KMS-11 (cell line): ENCODE measurements around the gene ADM5.
"Not testable (repeated sequence)": the region's sequence is repeated elsewhere in the genome, so short reads cannot be mapped to it uniquely, and the experiment has no call there.

ENCODE experiments used
- H2AFZ ChIP-seq: fragments of 200-600 bp; sonication (generic); 2 replicates; pipeline ENCODE4 v1.6.1; 2016; ENCODE audit warnings: antibody characterized with exemption, mixed run types, low read depth
- H3K27ac ChIP-seq: fragments of 200-600 bp; sonication (generic); 2 replicates; pipeline ENCODE4 v1.6.1; 2016; ENCODE audit warnings: mild to moderate bottlenecking, mixed run types
- H3K27me3 ChIP-seq: fragments of 200-600 bp; sonication (generic); 2 replicates; pipeline ENCODE4 v1.6.1; 2017; ENCODE audit warnings: mild to moderate bottlenecking, low read depth, mixed run types, moderate library complexity; ENCODE audit not compliant: insufficient read depth
- H3K36me3 ChIP-seq: fragments of 200-600 bp; sonication (generic); 2 replicates; pipeline ENCODE4 v1.6.1; 2017; ENCODE audit warnings: mild to moderate bottlenecking, mixed run types; ENCODE audit not compliant: insufficient read depth
- H3K4me1 ChIP-seq: fragments of 200-600 bp; sonication (generic); 2 replicates; pipeline ENCODE4 v1.6.1; 2016; ENCODE audit warnings: mild to moderate bottlenecking, low read depth, mixed run types; ENCODE audit not compliant: poor library complexity, severe bottlenecking
- H3K4me2 ChIP-seq: fragments of 200-600 bp; sonication (generic); 2 replicates; pipeline ENCODE4 v1.7.0; 2016; ENCODE audit warnings: mild to moderate bottlenecking, mixed run types
- H3K4me3 ChIP-seq: fragments of 200-600 bp; sonication (generic); IDR thresholded peaks from 2 replicates; pipeline ENCODE4 v1.6.1; 2017; ENCODE audit warnings: low read depth, low read length, mixed read lengths; ENCODE audit not compliant: insufficient read depth
- H3K79me2 ChIP-seq: fragments of 200-600 bp; sonication (generic); 2 replicates; pipeline ENCODE4 v1.6.1; 2016; ENCODE audit warnings: low read depth, mixed run types; ENCODE audit not compliant: insufficient read depth
- H3K9ac ChIP-seq: fragments of 200-600 bp; sonication (generic); 2 replicates; pipeline ENCODE4 v1.6.1; 2016; ENCODE audit warnings: mild to moderate bottlenecking, mixed run types
- H4K20me1 ChIP-seq: fragments of 200-600 bp; sonication (generic); 2 replicates; pipeline ENCODE4 v1.6.1; 2016; ENCODE audit warnings: mild to moderate bottlenecking, mixed run types; ENCODE audit not compliant: insufficient read depth
- CTCF ChIP-seq: fragments of 200-600 bp; sonication (generic); conservative IDR thresholded peaks from 2 replicates; pipeline ENCODE4 v1.6.1; 2017; ENCODE audit warnings: low read depth, mild to moderate bottlenecking, antibody characterized with exemption, low read length, moderate library complexity, mixed read lengths

The ADM5 gene

GRCh38 chr19:49713236-49713845 is 23.9 kb downstream of the ADM5 start:
- Histone ChIP-seq H3K4me1 (peaks cover 3% of the 10 kb centered on the region), H3K36me3 (no peaks in the 10 kb centered on the region), H3K4me2 (no peak overlapping the region), H3K27me3 (peaks cover 8% of the 10 kb centered on the region; the same call in 1 of the 2 replicates), H3K79me2 (no peaks in the 10 kb centered on the region), H3K9ac (no peak overlapping the region), H3K27ac (no peak overlapping the region), H2AFZ (no peak overlapping the region), H3K4me3 (no peak overlapping the region), H4K20me1 (no peaks in the 10 kb centered on the region)
- TF ChIP-seq CTCF, result no peak

- Histone ChIP-seq H3K27me3 (no peaks in the 10 kb centered on the region), H2AFZ (no peak overlapping the region), H3K27ac (no peak overlapping the region), H3K9ac (no peak overlapping the region), H3K79me2 (no peaks in the 10 kb centered on the region), H3K4me1 (no peaks in the 10 kb centered on the region), H3K36me3 (no peaks in the 10 kb centered on the region), H3K4me3 (no peak overlapping the region), H3K4me2 (no peak overlapping the region), H4K20me1 (no peaks in the 10 kb centered on the region)
- TF ChIP-seq CTCF, result no peak
Measured at GRCh38 chr19:49716154-49716553, 26.8 kb downstream of the ADM5 start.

- no peaks in the 10 kb centered on the region for H3K4me1 ChIP-seq
- no peaks in the 10 kb centered on the region for H3K79me2 ChIP-seq
- no peak overlapping the region for H3K27ac ChIP-seq
- TF ChIP-seq CTCF, result no peak
- no peaks in the 10 kb centered on the region for H4K20me1 ChIP-seq
- no peak overlapping the region for H3K9ac ChIP-seq
- H3K36me3 ChIP-seq, result no peaks in the 10 kb centered on the region
- H3K4me3 ChIP-seq, result no peak overlapping the region
- H3K27me3 ChIP-seq, result peaks cover 2% of the 10 kb centered on the region; the same call in 1 of the 2 replicates
- no peak overlapping the region for H2AFZ ChIP-seq
- no peak overlapping the region for H3K4me2 ChIP-seq
Measured at GRCh38 chr19:49718511-49718910, 29.1 kb downstream of the ADM5 start.

GRCh38 chr19:49718991-49719390 is 29.6 kb downstream of the ADM5 start:
- no peak overlapping the region for H2AFZ ChIP-seq
- H3K9ac ChIP-seq, result no peak overlapping the region
- no peak overlapping the region for H3K27ac ChIP-seq

GRCh38 chr19:49719420-49719819 is 30.0 kb downstream of the ADM5 start:
- not testable (repeated sequence) for H3K27ac ChIP-seq, H3K4me3 ChIP-seq, H3K36me3 ChIP-seq, H3K79me2 ChIP-seq, H2AFZ ChIP-seq, H4K20me1 ChIP-seq, H3K4me2 ChIP-seq, H3K9ac ChIP-seq, H3K4me1 ChIP-seq
- peaks cover 10% of the 10 kb centered on the region; the same call in 1 of the 2 replicates for H3K27me3 ChIP-seq

More at GRCh38 chr19:49718991-49719390, 29.6 kb downstream of the ADM5 start:
- H4K20me1 ChIP-seq, result no peaks in the 10 kb centered on the region
- H3K4me2 ChIP-seq, result no peak overlapping the region
- H3K36me3 ChIP-seq, result no peaks in the 10 kb centered on the region
- no peak for TF ChIP-seq CTCF
- H3K79me2 ChIP-seq, result no peaks in the 10 kb centered on the region
- H3K4me3 ChIP-seq, result no peak overlapping the region
- H3K4me1 ChIP-seq, result no peaks in the 10 kb centered on the region
- peaks cover 7% of the 10 kb centered on the region; the same call in 1 of the 2 replicates for H3K27me3 ChIP-seq
